Hematopoietic multipotent progenitor cell treated with erythropoietin and hydrocortisone succinate and interleukin-3 and kit ligand, for 4 days (in vitro differentiated cells): ENCODE data around the gene EFCAB14.
A peak's percentile ranks its signal among the peaks of the same experiment; 100 is the strongest.
"Not testable (repeated sequence)": the region's sequence is repeated elsewhere in the genome, so short reads cannot be mapped to it uniquely, and the experiment has no call there.

Experiments used
- DNase-seq: peaks from one replicate; pipeline ENCODE4 v3.0.0-alpha.2; 2015

EFCAB14 gene

DNA sequence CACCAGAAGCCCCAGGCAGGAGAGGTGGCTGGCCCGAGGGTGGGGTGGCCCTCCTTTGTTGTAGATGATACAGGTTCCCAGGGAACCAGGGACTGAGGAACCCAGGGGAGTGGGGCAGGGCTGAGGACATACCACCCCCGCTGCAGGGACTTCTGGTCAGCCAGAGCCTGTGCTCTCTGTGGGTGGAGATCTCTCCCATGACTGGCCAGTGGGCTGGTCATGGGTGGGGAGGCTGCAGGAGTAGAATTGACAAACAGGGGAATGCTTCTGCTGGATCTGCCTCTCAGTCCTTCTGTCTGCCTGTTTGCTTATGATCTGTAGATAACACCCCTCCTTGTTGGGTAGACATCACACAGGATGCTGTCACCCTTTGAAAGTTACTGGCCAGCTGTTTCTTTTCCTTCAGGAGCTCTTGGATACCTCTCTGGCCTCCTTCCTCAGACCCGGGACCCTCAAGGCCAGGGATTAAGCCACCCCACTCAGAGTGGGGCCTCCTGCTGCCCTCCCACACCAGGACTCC, 2.8 kb upstream of the EFCAB14 start:
- no peak for DNase-seq

DNA sequence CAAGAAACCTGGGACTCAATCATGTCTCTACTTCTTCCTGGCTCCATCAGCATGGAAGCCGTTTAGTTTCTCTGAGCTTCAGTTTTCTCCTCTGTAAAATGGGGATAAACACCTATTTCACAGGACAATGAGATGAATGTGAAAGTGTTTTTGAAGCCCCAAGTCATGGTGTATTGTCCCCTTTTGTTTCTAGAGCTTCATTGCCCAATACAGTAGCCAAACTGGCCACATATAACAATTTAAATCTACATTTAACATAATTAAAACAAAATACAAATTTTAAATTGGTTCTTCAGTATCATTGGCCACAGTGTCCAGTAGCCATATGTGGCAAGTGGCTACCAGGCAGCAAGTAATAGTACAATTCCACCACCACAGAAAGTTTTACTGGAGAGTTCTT, 2.3 kb upstream of the EFCAB14 start:
- DNase-seq, result no peak

DNA sequence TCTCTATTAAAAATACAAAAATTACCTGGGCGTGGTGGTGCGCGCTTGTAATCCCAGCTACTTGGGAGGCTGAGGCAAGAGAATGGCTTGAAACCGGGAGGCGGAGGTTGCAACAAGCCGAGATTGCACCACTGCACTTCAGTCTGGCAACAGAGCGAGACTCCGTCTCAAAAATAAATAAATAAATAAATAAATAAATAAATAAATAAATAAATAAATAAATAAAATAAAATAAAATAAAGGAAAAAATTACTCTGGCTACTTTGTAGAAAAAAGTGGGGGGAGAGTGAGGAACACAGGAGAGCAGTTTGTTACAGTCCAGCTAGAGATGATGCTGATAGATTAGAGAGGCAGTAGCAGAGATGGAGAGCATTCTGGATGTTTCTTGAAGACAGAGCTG, 1.4 kb upstream of the EFCAB14 start:
- not testable (repeated sequence) for DNase-seq

DNA sequence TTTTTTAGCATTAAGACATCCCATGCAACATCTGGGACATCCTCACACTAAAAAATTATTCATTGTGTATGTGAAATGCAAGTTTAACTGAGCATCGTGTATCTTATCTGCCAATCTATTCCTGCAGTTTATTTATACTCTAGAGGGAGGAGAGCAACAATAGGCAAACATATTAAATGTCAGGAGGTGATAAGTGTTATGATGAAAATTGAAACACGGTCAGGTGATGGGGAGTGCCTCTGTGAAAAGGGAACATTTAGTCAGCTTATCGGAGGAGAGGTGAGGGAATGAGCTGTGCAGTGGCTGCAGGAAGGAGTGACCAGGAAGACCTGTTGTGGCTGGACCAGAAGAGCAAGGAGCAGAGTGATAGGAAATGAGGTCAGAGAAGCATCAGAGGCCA, 775 bp upstream of the EFCAB14 start:
- DNase-seq, result peak; percentile 16

DNA sequence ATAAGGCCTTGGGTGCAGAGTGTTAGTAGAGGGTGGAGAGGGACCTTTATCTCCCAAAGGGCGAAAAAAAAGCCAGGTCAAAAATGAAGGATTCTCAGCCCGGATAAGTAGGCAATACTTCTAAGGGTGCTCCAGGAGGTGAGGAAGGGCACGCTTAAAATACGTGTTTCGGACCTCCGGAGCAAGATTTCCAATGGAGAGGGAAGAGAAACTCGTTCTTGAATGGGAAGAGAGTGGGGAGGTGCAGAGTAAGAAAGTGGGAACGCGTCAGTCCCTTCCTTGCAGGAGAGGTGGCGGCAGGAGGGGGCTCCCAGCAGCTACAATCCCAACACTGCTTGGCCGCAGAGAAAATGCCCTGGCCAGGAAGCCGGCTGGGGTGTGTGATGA, 581 bp downstream of the EFCAB14 start:
- no peak for DNase-seq

DNA sequence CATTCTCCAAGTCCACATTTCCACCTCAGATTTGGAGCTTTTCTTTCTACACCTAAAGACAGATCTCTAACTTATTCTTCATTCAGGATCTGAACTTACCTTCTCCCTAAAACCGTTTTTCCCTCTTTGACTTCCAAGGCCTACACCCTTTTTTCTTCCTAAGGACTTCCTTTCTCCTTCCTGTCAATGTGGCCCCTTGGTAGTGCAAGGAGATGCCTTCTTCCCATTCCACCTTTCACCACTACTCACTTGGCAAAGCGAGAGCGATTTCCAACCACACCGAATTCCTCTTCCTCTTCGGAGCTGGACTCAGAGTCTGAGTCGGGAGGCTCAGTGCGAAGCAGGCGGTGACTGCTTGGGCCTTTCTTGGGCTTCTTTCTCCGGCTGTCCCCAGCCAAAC, 1.3 kb downstream of the EFCAB14 start:
- DNase-seq, result no peak

DNA sequence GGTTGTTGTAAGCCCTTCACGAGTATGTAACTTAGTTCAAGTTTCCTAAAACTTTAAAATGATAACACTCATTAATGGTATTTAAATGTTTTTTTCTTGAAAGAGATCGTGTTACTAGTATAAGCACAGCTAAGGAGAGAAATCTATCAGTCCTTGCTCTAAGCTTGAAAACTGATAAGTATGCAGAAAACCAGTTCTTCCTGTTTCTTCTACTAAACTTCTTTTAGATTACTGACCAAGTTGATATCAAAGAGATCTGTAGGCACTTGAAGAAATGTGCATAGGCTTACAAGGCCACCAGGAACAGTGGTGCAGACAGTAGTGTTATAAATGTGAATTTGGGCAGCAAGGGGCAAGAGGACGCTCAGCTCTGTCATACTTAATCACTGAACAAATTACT, 3.9 kb downstream of the EFCAB14 start:
- DNase-seq, result peak; percentile 44

DNA sequence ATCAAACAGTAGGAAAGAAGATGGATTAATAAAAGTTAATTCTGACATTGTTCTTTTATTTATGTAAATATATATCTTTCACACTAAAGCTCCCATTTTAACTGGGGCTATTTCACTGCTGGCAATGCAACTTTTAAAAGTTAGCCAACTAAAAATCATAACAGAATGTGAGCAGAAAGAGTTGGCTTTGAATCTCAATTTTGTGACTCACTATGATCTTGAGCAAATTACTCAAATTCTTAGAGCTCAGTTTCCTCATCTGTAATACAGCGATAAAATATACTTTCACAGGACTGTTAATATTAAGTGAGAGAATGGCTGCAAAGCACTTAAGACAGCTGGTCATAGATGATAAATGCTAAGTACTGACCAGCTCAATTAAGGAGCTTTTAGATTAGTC, 10.8 kb downstream of the EFCAB14 start:
- DNase-seq, result no peak

DNA sequence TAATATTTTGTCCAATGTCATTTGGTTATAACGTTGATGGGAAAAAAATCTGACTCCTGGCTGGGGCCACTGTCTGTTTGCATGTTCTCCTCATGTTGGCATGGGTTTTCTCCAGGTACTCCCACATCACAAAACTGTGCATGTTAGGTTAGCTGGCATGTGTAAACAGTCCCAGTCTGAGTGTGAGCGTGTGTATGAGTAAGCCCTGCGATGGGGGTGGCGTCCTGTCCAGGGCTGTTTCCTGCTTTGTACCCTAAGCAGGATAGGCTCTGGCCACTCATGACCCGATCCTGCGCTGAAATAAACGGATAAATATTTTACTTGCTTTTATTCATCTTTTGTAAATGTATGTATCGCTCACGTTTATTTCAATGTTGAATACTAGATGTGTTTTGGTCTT, 13.5 kb downstream of the EFCAB14 start:
- DNase-seq, result no peak

DNA sequence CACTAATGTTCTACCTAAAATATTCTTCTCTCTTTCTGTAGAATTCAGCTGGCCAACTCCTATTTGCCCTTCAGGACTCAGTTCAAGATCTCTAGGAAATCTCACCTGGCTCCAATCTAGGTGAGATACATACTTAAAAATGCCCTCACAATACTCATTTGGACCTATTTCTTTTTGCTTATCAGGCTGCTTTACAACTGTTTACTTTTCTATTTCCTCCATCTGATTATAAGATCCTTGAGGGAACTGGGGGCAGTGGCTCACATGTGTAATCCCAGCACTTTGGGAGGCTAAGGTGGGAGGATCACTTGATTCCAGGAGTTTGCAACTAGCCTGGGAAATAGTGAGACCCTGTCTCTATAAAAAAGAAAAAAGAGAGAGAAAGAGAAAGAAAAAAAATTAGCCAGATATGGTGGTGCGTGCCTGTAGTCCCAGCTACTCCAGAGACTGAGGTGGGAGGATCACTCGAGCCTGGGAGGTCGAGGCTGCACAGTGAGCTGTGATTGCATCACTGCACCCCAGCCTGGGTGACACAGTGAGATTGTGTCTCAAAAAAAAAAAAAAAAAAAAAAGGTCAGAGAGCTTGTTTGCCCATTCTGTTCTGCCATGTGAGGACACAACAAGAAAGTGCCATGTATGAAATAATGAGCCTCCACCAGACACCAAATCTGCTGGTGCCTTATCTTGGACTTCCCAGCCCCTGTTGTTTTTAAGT, 14.8 kb downstream of the EFCAB14 start:
- no peak for DNase-seq

DNA sequence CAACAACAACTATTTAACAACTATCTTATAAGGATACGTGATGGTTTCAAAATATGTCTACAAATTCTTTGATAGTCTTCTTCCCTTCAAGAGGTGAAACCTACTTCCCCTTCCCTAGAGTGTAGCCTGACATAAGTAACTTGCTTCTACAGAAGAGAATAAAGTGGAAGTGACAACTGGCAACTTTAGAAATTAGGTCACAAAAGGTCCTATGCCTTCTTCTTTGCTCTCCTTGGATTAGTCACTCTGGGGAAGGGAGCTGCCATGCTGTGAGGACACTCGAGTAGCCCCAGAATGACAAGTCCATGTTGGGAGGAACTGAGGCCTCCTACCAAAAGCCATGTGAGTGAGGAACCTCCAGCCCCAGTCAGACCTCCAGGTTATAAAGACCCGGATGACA, 19.2 kb downstream of the EFCAB14 start:
- peak; percentile 29 for DNase-seq

DNA sequence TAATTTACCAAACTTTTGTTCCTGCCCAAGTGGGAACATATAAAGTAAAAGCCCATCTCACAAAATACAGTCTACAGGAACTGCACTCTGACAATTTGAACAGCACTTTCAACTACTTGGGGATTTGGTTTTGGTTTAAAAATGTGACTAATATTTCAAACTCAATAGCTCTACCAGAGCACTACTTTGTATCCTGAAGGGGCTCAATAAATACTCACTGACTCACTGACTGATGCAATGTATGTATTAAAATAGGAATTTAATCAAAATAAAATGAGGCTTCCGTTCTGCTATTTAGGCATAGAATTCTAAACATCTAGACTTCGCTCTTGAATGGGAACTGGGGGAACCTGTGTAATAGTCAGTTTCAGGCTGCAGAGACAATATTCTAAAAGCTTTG, 21.9 kb downstream of the EFCAB14 start:
- no peak for DNase-seq

DNA sequence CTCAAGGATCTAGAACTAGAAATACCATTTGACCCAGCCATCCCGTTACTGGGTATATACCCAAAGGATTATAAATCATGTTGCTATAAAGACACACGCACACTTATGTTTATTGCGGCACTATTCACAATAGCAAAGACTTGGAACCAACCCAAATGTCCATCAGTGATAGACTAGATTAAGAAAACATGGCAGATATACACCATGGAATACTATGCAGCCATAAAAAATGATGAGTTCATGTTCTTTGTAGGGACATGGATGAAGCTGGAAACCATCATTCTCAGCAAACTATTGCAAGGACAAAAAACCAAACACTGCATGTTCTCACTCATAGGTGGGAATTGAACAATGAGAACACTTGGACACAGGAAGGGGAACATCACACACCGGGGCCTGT, 24.2 kb downstream of the EFCAB14 start:
- not testable (repeated sequence) for DNase-seq

DNA sequence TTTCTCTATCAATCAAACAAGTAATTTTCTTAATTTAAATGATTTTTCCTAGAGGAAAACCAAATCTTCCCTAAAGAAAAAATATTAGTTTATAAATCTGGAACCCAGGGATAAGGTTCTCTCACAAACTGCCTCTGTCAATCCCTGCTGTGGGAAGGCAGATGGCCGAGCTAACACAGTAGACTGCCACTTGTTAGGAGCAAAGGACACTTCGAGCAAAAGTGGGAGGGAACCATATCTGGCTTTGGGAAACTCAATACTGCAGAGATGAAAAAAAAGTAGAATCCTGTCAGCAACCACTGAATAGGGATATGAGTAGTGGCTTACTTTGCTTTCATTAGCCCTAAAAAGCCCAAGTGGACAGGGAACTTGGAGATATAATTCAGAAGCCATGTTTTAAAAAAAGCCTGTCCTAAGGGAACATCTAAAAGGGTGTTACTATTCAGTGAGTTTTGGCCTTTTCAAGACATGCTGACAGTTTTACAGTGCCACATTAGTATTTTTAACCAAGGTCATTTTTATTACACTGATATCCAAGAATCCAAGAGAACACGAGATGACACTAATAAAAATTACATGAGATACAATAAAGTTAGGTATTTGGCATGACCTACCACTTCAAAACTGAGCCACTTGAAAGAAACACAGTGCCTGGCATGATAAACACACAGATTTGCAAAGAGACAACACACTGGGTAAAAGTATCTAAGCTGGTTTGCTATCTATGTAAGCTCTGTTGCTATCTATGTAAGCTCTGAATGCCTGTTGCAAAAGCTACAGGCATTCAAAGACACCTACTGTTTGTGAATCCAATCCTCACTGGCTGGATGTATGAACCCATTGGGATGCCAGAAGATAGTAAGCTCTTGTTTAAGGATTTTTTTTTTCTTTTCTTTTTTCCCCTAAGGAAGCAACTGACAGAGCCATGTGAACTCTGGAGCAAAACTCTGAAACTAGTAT, 25.8 kb downstream of the EFCAB14 start:
- no peak for DNase-seq

DNA sequence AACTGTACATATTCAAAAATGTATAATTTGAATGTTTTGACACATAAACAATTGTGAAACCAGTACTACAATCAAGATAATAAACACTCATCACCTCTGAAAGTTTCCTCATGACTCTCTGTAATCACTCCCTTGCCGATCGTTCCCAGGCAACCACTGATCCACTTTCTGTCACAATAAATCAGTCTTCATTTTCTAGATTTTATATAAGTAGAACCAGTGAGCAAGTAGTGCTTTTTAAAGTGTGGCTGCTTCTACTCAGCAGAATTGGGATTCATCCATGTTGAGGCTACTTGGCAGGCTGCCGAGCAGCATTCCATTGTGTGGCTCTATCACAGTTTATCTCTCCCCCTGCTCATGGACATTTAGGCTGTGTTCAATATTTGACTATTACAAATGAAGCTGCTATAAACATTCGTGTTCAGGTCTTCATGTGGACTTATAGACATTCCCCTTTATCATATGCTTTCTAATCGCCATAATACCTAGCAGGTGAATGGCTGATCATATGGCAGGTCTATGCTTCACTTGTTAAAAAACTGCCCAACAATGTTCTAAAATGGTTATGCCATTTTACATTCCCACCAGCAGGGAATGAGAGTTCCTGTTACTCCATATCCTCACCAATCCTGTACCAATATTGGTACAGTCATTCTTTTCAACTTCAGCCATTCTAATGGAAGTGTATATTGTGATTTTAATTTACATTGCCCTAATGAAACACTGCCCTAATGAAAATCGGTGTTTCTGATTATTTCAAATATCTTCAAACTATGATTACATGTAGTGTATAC, 26.7 kb downstream of the EFCAB14 start:
- no peak for DNase-seq

DNA sequence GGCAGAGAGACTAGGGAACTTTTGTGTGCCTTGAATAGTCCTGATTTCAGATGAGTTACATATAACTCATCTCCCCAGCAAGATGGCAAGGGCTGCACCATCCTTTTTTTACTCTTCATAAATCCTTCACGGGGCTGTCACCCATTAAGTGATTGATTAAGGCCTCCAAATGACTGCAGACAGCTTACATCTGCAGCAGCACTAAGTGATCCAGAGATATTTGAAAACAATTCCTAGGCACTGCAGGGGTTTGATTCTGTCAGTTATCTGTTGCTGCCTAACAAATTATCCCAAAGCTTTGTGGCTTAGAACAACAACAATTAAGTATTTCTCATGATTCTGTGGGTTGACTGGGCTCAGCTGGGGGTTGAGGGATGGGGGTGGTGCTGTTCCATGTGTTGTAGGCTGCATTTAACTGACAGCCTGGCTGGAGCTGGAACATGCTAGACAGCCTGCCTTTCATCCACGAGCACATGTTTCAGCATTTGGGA, 27.9 kb downstream of the EFCAB14 start:
- no peak for DNase-seq

DNA sequence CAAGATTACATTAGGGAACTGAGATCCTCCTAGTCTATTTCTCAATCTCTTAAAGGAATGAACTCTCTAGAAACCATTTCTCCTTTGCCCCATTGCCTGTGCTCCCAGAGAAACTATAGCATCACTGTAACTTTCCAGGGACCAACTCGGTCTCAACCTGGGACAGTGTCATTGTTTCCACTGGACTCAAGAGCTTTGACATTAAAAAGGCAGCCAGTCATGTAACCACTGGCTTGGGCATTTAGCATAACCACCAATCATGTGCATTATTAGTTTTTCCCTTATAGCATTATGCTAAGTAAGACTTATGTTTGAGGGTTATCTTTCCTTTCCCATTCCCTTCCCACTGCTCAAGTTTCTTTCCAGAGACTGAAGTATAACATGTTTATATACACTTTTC, 29.0 kb downstream of the EFCAB14 start:
- DNase-seq, result no peak

DNA sequence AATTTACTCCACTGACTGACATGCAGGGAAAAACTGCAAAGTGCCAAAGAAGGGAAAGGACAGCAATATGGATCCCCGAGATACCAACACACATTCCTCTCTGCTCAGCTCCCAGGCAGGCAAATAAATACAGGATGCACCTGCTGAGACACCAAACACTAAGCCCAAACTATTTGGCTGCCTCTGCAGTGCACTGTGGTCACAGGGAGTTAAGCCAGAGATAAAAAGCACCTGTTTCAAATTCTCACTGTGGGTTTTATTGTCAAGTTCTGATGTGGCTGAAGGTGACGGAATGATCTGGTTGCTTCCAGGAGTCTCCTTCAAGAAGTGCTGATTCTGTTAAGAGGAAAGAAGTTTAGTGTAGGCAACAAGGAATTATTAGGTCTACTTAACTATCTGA, 29.6 kb downstream of the EFCAB14 start:
- DNase-seq, result no peak

DNA sequence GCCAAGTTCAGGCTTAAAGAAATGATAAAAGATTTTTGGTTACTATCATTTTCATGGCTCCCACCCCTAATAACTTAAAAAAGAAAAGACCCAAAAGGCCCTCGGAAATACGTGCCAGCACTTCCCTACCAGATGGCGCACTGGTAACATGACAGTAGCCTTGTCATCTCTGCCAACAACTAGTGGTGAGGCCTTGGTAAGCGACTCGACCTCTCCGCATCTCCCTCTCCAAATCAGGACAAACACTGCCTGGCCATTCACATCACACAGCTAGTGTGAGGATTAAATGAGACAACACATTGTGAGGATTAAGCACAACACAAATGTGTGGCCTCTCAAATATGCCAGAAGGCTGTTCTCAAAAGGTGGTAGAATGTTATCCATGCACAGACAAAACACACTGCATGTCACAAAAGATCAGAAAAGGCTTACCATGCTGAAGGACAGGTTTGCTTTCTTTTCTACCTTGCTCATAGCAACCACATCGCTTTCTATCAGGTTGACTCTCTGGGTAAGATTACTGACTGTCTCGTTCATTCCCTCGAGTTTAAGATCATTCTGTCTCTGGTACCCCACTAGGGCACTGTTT, 30.9 kb downstream of the EFCAB14 start:
- DNase-seq, result peak; percentile 24

DNA sequence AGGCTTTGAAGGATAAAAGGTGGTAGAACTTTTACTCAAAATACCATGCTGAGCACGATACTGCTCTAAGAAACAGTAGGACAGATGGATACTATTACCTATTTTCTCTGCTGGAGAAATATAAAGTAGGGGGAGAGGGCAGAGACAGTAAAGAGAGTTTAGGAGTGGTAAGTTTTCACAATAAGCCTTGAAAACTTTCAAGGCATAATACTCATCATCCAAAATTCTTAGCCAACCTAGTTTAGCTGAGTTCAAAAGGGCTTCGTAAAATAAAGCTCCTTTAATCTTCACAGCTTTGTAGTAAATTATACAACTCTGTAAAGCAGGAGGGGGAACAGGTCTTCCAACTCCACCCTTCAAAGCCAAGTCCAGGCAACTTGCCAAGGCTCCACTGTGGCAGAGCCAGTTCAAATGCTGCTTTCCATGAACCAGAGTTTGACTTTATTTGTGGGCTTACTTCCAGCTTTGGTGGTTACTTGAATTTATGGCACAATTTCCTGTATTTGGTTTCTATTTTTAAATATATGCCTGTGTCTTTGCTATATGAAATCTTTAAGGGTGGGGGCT, 31.7 kb downstream of the EFCAB14 start:
- peak; percentile 82 for DNase-seq

DNA sequence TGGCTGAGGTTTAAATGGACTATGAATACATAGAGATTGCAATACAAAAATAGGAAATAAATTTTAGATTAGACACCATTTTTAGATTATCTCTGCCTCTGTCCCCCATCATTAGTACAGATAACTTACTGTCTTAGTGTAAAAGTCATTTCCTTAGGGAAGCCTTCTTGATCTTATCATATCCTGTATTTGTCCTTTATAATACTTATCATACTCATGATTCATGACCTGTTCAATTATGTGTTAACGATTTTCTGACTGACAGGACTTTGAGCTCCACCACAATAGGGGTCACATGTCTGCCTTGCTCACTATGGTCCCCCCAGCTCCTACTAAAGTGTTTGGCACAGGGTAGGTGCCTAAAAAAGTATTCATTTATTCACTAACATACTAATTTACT, 32.7 kb downstream of the EFCAB14 start:
- no peak for DNase-seq

DNA sequence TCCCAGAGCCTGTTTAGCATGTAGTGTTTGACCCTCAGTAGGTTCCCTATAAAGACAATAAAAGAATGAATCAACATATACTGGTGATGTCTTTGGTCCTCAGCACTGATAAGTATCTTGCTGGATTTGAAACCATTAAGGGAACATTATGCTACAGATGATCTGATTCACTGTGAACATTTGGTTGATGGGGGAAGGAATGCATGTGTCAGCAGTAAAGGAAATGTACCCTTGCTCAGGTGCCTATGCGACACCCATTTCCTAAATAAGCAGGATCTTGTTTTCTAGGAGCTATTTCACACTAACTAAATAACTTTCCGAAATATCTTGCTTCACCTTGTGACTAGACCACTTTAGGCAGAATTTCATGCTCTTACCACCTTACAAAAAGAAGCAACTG, 34.2 kb downstream of the EFCAB14 start:
- no peak for DNase-seq
